GM08714 (cell line): ENCODE results near the gene SENP3.

ENCODE experiments used
- H3K4me3 ChIP-seq: fragments of 200-500 bp; sonication (Bioruptor generic); 2 replicates; pipeline ENCODE4 v1.5.1; 2014; ENCODE audit warnings: mild to moderate bottlenecking, low read length, inconsistent platforms
- ZNF274 ChIP-seq: IDR thresholded peaks from 2 replicates; pipeline ENCODE4 v1.6.1; 2012; ENCODE audit warnings: mild to moderate bottlenecking, low read depth, low read length

Gene SENP3

GRCh38 chr17:7615265-7615747 lies 53.6 kb downstream of the SENP3 start:
- peak overlapping the region; percentile 63; the same call in 1 of the 2 replicates for H3K4me3 ChIP-seq
- TF ChIP-seq ZNF274: no peak

GRCh38 chr17:7618608-7619007 lies 56.9 kb downstream of the SENP3 start:
- TF ChIP-seq ZNF274: no peak
- no peak overlapping the region for H3K4me3 ChIP-seq

- no peak overlapping the region for H3K4me3 ChIP-seq
- no peak for TF ChIP-seq ZNF274
These were observed 59.1 kb downstream of the SENP3 start for GRCh38 chr17:7620835-7621234.
